Thoracic aorta (tissue), 2 donors: ENCODE data around the gene PCBP3. TPM values are rescaled to one million over a fixed set of nuclear protein-coding genes. Genes with fewer than 3 reads are reported as not detected.
"Not testable (repeated sequence)": the region's sequence is repeated elsewhere in the genome, so short reads cannot be mapped to it uniquely, and the experiment has no call there.

ENCODE experiments used
- ATAC-seq: fragments of 150-250 bp; one replicate; pipeline ENCODE4 v1.8.0; 2017; ENCODE audit warnings: low read depth; ENCODE audit not compliant: insufficient number of reproducible peaks, low FRiP score
- DNase-seq: peaks from one replicate; pipeline ENCODE4 v3.0.0-alpha.2; 2020; ENCODE audit warnings: low spot score
- H3K27ac ChIP-seq, 2 donors: fragments of 200-600 bp; sonication (generic); 1 replicate in 1 of 2; 2 replicates in 1 of 2; pipeline ENCODE4 v1.5.1; 2016; ENCODE audit warnings: mild to moderate bottlenecking in 2 of 2, moderate library complexity in 2 of 2
- H3K27me3 ChIP-seq: fragments of 200-600 bp; sonication (generic); replicated peaks from 2 replicates; pipeline ENCODE4 v1.6.0; 2016; ENCODE audit warnings: mild to moderate bottlenecking; ENCODE audit not compliant: insufficient read depth
- H3K36me3 ChIP-seq: fragments of 200-600 bp; sonication (generic); one replicate; pipeline ENCODE4 v1.5.1; 2016
- H3K4me1 ChIP-seq, 2 donors: fragments of 200-600 bp; sonication (generic); 1 replicate in 1 of 2; 2 replicates in 1 of 2; pipeline versions ENCODE4 v1.5.1 to v1.6.0; 2016; ENCODE audit warnings: low read depth in 2 of 2, mild to moderate bottlenecking in 1 of 2; ENCODE audit not compliant: control insufficient read depth in 1 of 2
- H3K4me3 ChIP-seq: fragments of 200-600 bp; sonication (generic); 2 replicates; pipeline ENCODE4 v1.5.1; 2016; ENCODE audit warnings: mild to moderate bottlenecking
- H3K9me3 ChIP-seq: fragments of 200-600 bp; sonication (generic); 2 replicates; pipeline ENCODE4 v1.5.1; 2016
- total RNA-seq, 2 donors: library from RNA; depleted of rRNA; stranded (reverse); fragments of >200 nt; gene quantifications; one replicate each; pipeline versions ENCODE4 v1.1.0 to v1.2.3, GENCODE V29; 2016
- TF ChIP-seq, protein P1 (sequence below): fragments of 200-600 bp; sonication (generic); IDR thresholded peaks from one replicate; pipeline ENCODE4 v1.5.1; 2019; ENCODE audit warnings: antibody characterized with exemption

The PCBP3 gene
- total RNA-seq, 2 donors from 2014 or later, result 4.5 to 28.4 TPM

- Histone ChIP-seq H3K4me1 (no peaks in the 10 kb centered on the region), H3K4me3 (no peak overlapping the region), H3K27me3 (no peaks in the 10 kb centered on the region), H3K27ac (no peak overlapping the region), H3K9me3 (no peaks in the 10 kb centered on the region), H3K36me3 (no peaks in the 10 kb centered on the region)
- ATAC-seq, result no peak
- DNase-seq, result no peak
- TF ChIP-seq, protein P1, sequence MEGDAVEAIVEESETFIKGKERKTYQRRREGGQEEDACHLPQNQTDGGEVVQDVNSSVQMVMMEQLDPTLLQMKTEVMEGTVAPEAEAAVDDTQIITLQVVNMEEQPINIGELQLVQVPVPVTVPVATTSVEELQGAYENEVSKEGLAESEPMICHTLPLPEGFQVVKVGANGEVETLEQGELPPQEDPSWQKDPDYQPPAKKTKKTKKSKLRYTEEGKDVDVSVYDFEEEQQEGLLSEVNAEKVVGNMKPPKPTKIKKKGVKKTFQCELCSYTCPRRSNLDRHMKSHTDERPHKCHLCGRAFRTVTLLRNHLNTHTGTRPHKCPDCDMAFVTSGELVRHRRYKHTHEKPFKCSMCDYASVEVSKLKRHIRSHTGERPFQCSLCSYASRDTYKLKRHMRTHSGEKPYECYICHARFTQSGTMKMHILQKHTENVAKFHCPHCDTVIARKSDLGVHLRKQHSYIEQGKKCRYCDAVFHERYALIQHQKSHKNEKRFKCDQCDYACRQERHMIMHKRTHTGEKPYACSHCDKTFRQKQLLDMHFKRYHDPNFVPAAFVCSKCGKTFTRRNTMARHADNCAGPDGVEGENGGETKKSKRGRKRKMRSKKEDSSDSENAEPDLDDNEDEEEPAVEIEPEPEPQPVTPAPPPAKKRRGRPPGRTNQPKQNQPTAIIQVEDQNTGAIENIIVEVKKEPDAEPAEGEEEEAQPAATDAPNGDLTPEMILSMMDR, result no peak
Measured at GRCh38 chr21:45620201-45620923, 23.2 kb upstream of the PCBP3 start.

DNA sequence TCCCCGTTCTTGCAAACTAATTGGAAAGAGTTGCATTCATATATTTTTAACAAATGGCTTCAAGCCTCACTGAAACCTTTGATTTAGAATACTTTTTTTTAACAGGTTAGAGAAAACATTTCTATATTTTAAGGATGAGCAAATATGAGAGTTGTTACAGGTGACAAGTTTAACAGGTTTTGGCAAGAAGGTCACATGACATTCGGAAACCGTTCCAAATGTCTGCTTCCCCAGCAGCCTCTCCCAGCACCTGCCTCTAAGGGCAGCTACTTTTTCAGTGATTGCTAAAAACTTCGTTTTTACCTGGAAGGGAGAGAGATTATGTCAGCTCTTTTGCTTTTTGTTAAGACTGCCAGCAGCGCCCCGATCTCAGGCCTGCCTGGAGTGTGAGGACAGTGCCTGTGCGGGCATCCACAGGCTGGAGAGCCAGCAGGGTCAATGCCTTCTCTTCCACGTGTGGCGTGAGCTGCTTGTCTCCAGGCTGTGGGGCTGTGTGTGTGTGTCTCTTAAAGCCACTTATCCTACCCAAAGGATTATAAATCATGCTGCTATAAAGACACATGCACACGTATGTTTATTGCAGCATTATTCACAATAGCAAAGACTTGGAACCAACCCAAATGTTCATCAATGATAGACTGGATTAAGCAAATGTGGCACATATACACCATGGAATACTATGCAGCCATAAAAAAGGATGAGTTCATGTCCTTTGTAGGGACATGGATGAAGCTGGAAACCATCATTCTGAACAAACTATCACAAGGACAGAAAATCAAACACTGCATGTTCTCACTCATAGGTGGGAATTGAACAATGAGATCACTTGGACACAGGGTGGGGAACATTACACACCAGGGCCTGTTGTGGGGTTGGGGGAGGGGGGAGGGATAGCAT is 21.8 kb upstream of the PCBP3 start:
- H3K4me1 ChIP-seq, H3K27ac ChIP-seq, H3K27me3 ChIP-seq, H3K9me3 ChIP-seq, ATAC-seq, H3K36me3 ChIP-seq, DNase-seq, H3K4me3 ChIP-seq: not testable (repeated sequence)

- no peak for DNase-seq
- TF ChIP-seq, protein P1, result no peak
- H3K9me3 ChIP-seq, result no peaks in the 10 kb centered on the region
- no peak for ATAC-seq
- no peaks in the 10 kb centered on the region for H3K36me3 ChIP-seq
- no peaks in the 10 kb centered on the region for H3K4me1 ChIP-seq
- H3K27ac ChIP-seq, result no peak overlapping the region
- no peaks in the 10 kb centered on the region for H3K27me3 ChIP-seq
- H3K4me3 ChIP-seq, result no peak overlapping the region
Measured at GRCh38 chr21:45622416-45623097, 21.0 kb upstream of the PCBP3 start.

- ATAC-seq (no peak), DNase-seq (no peak)
- no peaks in the 10 kb centered on the region for H3K4me1 ChIP-seq
- no peak overlapping the region for H3K4me3 ChIP-seq
- no peaks in the 10 kb centered on the region for H3K9me3 ChIP-seq
- H3K27me3 ChIP-seq, result no peaks in the 10 kb centered on the region
- TF ChIP-seq, protein P1, result no peak
- no peak overlapping the region for H3K27ac ChIP-seq
- no peaks in the 10 kb centered on the region for H3K36me3 ChIP-seq
Measured at GRCh38 chr21:45623436-45623835, 20.1 kb upstream of the PCBP3 start.

- H3K27me3 ChIP-seq, H3K27ac ChIP-seq, DNase-seq, H3K4me3 ChIP-seq, H3K4me1 ChIP-seq, H3K36me3 ChIP-seq, ATAC-seq, H3K9me3 ChIP-seq: not testable (repeated sequence)
Measured at GRCh38 chr21:45626127-45626526, 17.4 kb upstream of the PCBP3 start.
